ENCODE measurements around the gene NME8.

DNA sequence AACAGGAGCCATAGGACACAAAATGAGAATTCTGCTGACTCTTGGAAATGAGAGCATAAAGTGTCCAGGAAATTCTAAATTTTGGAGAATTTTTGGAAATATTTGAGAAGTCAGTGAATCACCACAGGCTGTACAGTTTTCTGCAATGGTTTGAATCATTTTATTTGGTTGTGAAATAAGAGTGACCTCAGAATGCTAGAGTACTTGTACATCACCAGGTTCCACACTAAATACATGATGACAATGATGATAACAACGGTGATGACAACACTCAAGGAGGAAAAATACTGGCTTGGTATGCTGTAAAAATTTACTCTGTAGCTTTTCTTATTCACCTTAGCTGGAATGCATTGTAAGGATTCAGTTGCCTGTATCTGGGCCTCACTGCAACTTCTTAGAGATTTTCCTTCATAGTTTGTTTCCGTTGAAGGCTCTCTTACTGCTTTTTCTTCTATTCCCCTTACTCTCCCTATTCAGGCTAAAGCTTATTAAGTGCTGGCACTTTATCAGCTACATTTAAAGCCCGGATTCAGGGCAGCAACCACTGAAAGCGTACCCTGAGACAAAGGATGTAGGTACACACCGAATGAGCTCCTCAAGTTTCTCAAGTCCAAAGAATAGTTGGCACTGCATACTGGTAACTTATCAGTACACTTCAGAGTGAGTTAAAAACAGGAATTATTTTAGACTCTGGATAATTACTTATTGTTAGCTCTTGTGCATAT is 30.2 kb upstream of the NME8 start:
- TF ChIP-seq, protein P1, sequence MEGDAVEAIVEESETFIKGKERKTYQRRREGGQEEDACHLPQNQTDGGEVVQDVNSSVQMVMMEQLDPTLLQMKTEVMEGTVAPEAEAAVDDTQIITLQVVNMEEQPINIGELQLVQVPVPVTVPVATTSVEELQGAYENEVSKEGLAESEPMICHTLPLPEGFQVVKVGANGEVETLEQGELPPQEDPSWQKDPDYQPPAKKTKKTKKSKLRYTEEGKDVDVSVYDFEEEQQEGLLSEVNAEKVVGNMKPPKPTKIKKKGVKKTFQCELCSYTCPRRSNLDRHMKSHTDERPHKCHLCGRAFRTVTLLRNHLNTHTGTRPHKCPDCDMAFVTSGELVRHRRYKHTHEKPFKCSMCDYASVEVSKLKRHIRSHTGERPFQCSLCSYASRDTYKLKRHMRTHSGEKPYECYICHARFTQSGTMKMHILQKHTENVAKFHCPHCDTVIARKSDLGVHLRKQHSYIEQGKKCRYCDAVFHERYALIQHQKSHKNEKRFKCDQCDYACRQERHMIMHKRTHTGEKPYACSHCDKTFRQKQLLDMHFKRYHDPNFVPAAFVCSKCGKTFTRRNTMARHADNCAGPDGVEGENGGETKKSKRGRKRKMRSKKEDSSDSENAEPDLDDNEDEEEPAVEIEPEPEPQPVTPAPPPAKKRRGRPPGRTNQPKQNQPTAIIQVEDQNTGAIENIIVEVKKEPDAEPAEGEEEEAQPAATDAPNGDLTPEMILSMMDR (conservative IDR thresholded peaks at IDR 0.05; ENCODE audit: low read depth, low read length), result no peak
- TF ChIP-seq RFX5 (IDR thresholded peaks at IDR 0.05; ENCODE audit: low read depth, low read length), result no peak

All from IMR-90 (cell line).